H1 (cell line): Measurements from ENCODE around the gene SLC7A10. TPM values are rescaled to one million over a fixed set of nuclear protein-coding genes. Genes with fewer than 3 reads are reported as not detected.

ENCODE experiments used
- ASH2L ChIP-seq: fragments of 200-600, 300-600 bp; sonication (generic); IDR thresholded peaks from one replicate; pipeline ENCODE4 v1.7.1; 2017; ENCODE audit warnings: low read length
- CTBP2 ChIP-seq: IDR thresholded peaks from 2 replicates; pipeline ENCODE4 v1.7.0; 2011; ENCODE audit warnings: borderline replicate concordance, mild to moderate bottlenecking, moderate library complexity, mixed read lengths, low read length; ENCODE audit not compliant: insufficient read depth, insufficient read length
- E2F6 ChIP-seq: IDR thresholded peaks from 2 replicates; pipeline ENCODE4 v1.6.1; 2012; ENCODE audit warnings: inconsistent platforms
- HDAC6 ChIP-seq: IDR thresholded peaks from one replicate; pipeline ENCODE4 v1.7.1; 2012; ENCODE audit warnings: low read depth, mild to moderate bottlenecking, inconsistent platforms, low read length, moderate library complexity
- POLR2AphosphoS5 ChIP-seq: IDR thresholded peaks from 2 replicates; pipeline ENCODE4 v1.6.1; 2011; ENCODE audit warnings: low read depth, low read length
- RAD21 ChIP-seq, 2 experiments: IDR thresholded peaks in 1 of 2; conservative IDR thresholded peaks in 1 of 2; 2 replicates each; pipeline ENCODE4 v1.6.1; 2011; ENCODE audit warnings: low read depth in 2 of 2, low read length in 2 of 2, improper control_type of control experiment in 1 of 2, inconsistent platforms in 1 of 2, mild to moderate bottlenecking in 1 of 2, moderate library complexity in 1 of 2
- RFX5 ChIP-seq: IDR thresholded peaks from 2 replicates; pipeline ENCODE4 v1.6.1; 2011; ENCODE audit warnings: low read depth, low read length, improper control_type of control experiment, borderline replicate concordance
- SRF ChIP-seq: IDR thresholded peaks from 2 replicates; pipeline ENCODE4 v1.6.1; 2011; ENCODE audit warnings: mild to moderate bottlenecking, low read depth, low read length, moderate library complexity
- polyA plus RNA-seq, 7 experiments: library from polyadenylated mRNA; depleted of rRNA in 3 of 7; stranded (reverse) in 5 of 7; unstranded in 2 of 7; fragments of >200 nt in 5 of 7; fragments of 200-250 nt in 2 of 7; gene quantifications; 1 replicate in 5 of 7; 2 replicates in 1 of 7; 4 replicates in 1 of 7; pipeline versions ENCODE4 v1.2.1 to v1.2.3, GENCODE V29; 2011 to 2013; ENCODE audit warnings: missing spikeins in 2 of 7, mixed read lengths in 2 of 7
- total RNA-seq: library from RNA; stranded (reverse); fragmentation: NEBNext Ultra II Directional; extraction: Animal tissue kit (Norgen Biotek cat#: 25700); gene quantifications from 2 replicates; pipeline ENCODE4 v1.2.1, GENCODE V29; 2021
- TF ChIP-seq, protein P1 (sequence below): fragments of 300-600 bp; sonication (generic); IDR thresholded peaks from 2 replicates; pipeline ENCODE4 v1.7.1; 2012; ENCODE audit warnings: low read length, moderate library complexity, mild to moderate bottlenecking, inconsistent platforms; ENCODE audit not compliant: insufficient replicate concordance

The SLC7A10 gene
- total and polyA plus RNA-seq, 2 of the 8 experiments (the other 6 are each of a cell fraction or from before 2014, with no cell fraction given): 3.7 to 7.1 TPM

DNA sequence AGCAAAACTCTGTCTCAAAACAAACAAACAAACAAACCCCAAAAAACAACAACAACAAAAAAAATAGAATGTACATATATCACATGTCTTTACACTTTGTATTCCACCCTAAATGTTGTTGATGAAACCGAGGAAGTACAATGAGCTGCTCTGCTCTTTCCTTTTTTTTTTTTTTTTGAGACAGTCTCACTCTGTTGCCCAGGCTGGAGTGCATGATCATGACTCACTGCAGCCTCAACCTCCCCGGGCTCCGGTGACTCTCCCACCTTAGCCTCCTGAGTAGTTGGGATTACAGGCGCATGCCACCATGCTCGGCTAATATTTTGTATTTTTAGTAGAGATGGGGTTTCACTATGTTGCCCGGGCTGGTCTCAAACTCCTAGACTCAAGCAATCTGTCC lies 62.2 kb downstream of the SLC7A10 start (continued):
- TF ChIP-seq, protein P1, sequence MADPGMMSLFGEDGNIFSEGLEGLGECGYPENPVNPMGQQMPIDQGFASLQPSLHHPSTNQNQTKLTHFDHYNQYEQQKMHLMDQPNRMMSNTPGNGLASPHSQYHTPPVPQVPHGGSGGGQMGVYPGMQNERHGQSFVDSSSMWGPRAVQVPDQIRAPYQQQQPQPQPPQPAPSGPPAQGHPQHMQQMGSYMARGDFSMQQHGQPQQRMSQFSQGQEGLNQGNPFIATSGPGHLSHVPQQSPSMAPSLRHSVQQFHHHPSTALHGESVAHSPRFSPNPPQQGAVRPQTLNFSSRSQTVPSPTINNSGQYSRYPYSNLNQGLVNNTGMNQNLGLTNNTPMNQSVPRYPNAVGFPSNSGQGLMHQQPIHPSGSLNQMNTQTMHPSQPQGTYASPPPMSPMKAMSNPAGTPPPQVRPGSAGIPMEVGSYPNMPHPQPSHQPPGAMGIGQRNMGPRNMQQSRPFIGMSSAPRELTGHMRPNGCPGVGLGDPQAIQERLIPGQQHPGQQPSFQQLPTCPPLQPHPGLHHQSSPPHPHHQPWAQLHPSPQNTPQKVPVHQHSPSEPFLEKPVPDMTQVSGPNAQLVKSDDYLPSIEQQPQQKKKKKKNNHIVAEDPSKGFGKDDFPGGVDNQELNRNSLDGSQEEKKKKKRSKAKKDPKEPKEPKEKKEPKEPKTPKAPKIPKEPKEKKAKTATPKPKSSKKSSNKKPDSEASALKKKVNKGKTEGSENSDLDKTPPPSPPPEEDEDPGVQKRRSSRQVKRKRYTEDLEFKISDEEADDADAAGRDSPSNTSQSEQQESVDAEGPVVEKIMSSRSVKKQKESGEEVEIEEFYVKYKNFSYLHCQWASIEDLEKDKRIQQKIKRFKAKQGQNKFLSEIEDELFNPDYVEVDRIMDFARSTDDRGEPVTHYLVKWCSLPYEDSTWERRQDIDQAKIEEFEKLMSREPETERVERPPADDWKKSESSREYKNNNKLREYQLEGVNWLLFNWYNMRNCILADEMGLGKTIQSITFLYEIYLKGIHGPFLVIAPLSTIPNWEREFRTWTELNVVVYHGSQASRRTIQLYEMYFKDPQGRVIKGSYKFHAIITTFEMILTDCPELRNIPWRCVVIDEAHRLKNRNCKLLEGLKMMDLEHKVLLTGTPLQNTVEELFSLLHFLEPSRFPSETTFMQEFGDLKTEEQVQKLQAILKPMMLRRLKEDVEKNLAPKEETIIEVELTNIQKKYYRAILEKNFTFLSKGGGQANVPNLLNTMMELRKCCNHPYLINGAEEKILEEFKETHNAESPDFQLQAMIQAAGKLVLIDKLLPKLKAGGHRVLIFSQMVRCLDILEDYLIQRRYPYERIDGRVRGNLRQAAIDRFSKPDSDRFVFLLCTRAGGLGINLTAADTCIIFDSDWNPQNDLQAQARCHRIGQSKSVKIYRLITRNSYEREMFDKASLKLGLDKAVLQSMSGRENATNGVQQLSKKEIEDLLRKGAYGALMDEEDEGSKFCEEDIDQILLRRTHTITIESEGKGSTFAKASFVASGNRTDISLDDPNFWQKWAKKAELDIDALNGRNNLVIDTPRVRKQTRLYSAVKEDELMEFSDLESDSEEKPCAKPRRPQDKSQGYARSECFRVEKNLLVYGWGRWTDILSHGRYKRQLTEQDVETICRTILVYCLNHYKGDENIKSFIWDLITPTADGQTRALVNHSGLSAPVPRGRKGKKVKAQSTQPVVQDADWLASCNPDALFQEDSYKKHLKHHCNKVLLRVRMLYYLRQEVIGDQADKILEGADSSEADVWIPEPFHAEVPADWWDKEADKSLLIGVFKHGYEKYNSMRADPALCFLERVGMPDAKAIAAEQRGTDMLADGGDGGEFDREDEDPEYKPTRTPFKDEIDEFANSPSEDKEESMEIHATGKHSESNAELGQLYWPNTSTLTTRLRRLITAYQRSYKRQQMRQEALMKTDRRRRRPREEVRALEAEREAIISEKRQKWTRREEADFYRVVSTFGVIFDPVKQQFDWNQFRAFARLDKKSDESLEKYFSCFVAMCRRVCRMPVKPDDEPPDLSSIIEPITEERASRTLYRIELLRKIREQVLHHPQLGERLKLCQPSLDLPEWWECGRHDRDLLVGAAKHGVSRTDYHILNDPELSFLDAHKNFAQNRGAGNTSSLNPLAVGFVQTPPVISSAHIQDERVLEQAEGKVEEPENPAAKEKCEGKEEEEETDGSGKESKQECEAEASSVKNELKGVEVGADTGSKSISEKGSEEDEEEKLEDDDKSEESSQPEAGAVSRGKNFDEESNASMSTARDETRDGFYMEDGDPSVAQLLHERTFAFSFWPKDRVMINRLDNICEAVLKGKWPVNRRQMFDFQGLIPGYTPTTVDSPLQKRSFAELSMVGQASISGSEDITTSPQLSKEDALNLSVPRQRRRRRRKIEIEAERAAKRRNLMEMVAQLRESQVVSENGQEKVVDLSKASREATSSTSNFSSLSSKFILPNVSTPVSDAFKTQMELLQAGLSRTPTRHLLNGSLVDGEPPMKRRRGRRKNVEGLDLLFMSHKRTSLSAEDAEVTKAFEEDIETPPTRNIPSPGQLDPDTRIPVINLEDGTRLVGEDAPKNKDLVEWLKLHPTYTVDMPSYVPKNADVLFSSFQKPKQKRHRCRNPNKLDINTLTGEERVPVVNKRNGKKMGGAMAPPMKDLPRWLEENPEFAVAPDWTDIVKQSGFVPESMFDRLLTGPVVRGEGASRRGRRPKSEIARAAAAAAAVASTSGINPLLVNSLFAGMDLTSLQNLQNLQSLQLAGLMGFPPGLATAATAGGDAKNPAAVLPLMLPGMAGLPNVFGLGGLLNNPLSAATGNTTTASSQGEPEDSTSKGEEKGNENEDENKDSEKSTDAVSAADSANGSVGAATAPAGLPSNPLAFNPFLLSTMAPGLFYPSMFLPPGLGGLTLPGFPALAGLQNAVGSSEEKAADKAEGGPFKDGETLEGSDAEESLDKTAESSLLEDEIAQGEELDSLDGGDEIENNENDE: no peak
- no peak for TF ChIP-seq RAD21 (IDR thresholded peaks at IDR 0.05 in 1 of 2, conservative IDR thresholded peaks at IDR 0.05 in 1 of 2; ENCODE audit: low read depth in 2 of 2, low read length in 2 of 2)
- no peak for TF ChIP-seq POLR2AphosphoS5
- no peak for TF ChIP-seq ASH2L
- no peak for TF ChIP-seq CTBP2
- no peak for TF ChIP-seq E2F6
- no peak for TF ChIP-seq HDAC6
- TF ChIP-seq SRF: no peak
- TF ChIP-seq RFX5: no peak
- TF ChIP-seq, all 59 proteins: peak for 0
